NCI-H1092 treated with DMSO at 0.1 percent for 48 hours (cell line): ENCODE measurements around the gene ADCK2.
A peak's percentile ranks its signal among the peaks of the same experiment; 100 is the strongest.
"Not testable (repeated sequence)": the region's sequence is repeated elsewhere in the genome, so short reads cannot be mapped to it uniquely, and the experiment has no call there.

Experiments used
- DNase-seq: peaks from one replicate; lab custom pipeline; 2025; lab: John Stamatoyannopoulos, UW

The ADCK2 gene

GRCh38 chr7:140693849-140694248, 21.1 kb downstream of the ADCK2 start:
- DNase-seq, result not testable (repeated sequence)

GRCh38 chr7:140694592-140694991, 21.8 kb downstream of the ADCK2 start:
- DNase-seq, result no peak

GRCh38 chr7:140695381-140695780, 22.6 kb downstream of the ADCK2 start:
- DNase-seq, result no peak

- DNase-seq, result peak; percentile 93
Measured at GRCh38 chr7:140696024-140696679, 23.4 kb downstream of the ADCK2 start.

GRCh38 chr7:140696680-140697446, 24.1 kb downstream of the ADCK2 start, which contains the start of gene NDUFB2:
TSS of gene NDUFB2 (plus strand) at chr7:140696708. CDS start at chr7:140696745, 37 bp downstream.
- DNase-seq, result peak; percentile 90

- no peak for DNase-seq
Measured at GRCh38 chr7:140697447-140698143, 24.9 kb downstream of the ADCK2 start.

GRCh38 chr7:140698477-140698876, 25.7 kb downstream of the ADCK2 start:
- DNase-seq, result no peak

GRCh38 chr7:140702774-140703173, 30.0 kb downstream of the ADCK2 start:
- no peak for DNase-seq

- DNase-seq, result no peak
Measured at GRCh38 chr7:140704205-140704604, 31.5 kb downstream of the ADCK2 start.

GRCh38 chr7:140707132-140707531, 34.4 kb downstream of the ADCK2 start:
- DNase-seq, result no peak

- DNase-seq, result not testable (repeated sequence)
Measured at GRCh38 chr7:140708764-140709163, 36.0 kb downstream of the ADCK2 start.

GRCh38 chr7:140712392-140712791, 39.6 kb downstream of the ADCK2 start:
- DNase-seq, result not testable (repeated sequence)

GRCh38 chr7:140714331-140715040, 41.7 kb downstream of the ADCK2 start:
- no peak for DNase-seq

GRCh38 chr7:140719721-140720120, 47.0 kb downstream of the ADCK2 start:
- DNase-seq, result peak; percentile 55

GRCh38 chr7:140722254-140722653, 49.5 kb downstream of the ADCK2 start:
- DNase-seq, result no peak

GRCh38 chr7:140723006-140723405, 50.3 kb downstream of the ADCK2 start:
- no peak for DNase-seq

GRCh38 chr7:140723574-140723973, 50.8 kb downstream of the ADCK2 start:
- no peak for DNase-seq

- no peak for DNase-seq
Measured at GRCh38 chr7:140724706-140725105, 52.0 kb downstream of the ADCK2 start.

GRCh38 chr7:140726281-140726680, 53.5 kb downstream of the ADCK2 start:
- peak; percentile 11 for DNase-seq

- DNase-seq, result no peak
Measured at GRCh38 chr7:140732416-140732815, 59.7 kb downstream of the ADCK2 start.

GRCh38 chr7:140734096-140734495, 61.4 kb downstream of the ADCK2 start:
- no peak for DNase-seq

GRCh38 chr7:140734729-140735128, 62.0 kb downstream of the ADCK2 start:
- DNase-seq, result no peak
